ENCODE measurements around the gene DAGLA.

GRCh38 chr11:61636676-61637075, 43.5 kb upstream of the DAGLA start:
- TF ChIP-seq, protein P1, sequence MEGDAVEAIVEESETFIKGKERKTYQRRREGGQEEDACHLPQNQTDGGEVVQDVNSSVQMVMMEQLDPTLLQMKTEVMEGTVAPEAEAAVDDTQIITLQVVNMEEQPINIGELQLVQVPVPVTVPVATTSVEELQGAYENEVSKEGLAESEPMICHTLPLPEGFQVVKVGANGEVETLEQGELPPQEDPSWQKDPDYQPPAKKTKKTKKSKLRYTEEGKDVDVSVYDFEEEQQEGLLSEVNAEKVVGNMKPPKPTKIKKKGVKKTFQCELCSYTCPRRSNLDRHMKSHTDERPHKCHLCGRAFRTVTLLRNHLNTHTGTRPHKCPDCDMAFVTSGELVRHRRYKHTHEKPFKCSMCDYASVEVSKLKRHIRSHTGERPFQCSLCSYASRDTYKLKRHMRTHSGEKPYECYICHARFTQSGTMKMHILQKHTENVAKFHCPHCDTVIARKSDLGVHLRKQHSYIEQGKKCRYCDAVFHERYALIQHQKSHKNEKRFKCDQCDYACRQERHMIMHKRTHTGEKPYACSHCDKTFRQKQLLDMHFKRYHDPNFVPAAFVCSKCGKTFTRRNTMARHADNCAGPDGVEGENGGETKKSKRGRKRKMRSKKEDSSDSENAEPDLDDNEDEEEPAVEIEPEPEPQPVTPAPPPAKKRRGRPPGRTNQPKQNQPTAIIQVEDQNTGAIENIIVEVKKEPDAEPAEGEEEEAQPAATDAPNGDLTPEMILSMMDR (IDR thresholded peaks at IDR 0.05; ENCODE audit: poor library complexity): no peak
- no peak for TF ChIP-seq EZH2phosphoT487 (IDR thresholded peaks at IDR 0.05; ENCODE audit: low read depth, severe bottlenecking, unreplicated experiment)

Measured in hepatocyte (in vitro differentiated cells).